Neural cell (in vitro differentiated cells): ENCODE results near the gene GNG7.

Experiments used
- EZH2 ChIP-seq: fragments of 200-600, 300-800 bp; shearing (Covaris generic), sonication (generic); IDR thresholded peaks from 2 replicates; pipeline ENCODE4 v1.6.1; 2014; ENCODE audit warnings: antibody characterized with exemption, low read length, borderline replicate concordance, mild to moderate bottlenecking; ENCODE audit not compliant: insufficient read depth, poor library complexity, severe bottlenecking
- POLR2AphosphoS5 ChIP-seq: IDR thresholded peaks from 2 replicates; pipeline ENCODE4 v1.6.1; 2012
- RAD21 ChIP-seq: fragments of 450-650 bp; conservative IDR thresholded peaks from 2 replicates; pipeline ENCODE4 v1.6.1; 2014; ENCODE audit warnings: antibody characterized with exemption, mild to moderate bottlenecking, moderate library complexity
- REST ChIP-seq: IDR thresholded peaks from 2 replicates; pipeline ENCODE4 v1.6.1; 2012; ENCODE audit warnings: borderline replicate concordance
- SMC3 ChIP-seq: fragments of 450-650 bp; conservative IDR thresholded peaks from 2 replicates; pipeline ENCODE4 v1.6.1; 2014; ENCODE audit warnings: antibody characterized with exemption, mild to moderate bottlenecking, moderate library complexity; ENCODE audit not compliant: poor library complexity
- TF ChIP-seq, protein P1 (sequence below): fragments of 450-650 bp; IDR thresholded peaks from 2 replicates; pipeline ENCODE4 v1.5.1; 2014; ENCODE audit warnings: antibody characterized with exemption, mild to moderate bottlenecking, moderate library complexity; ENCODE audit not compliant: poor library complexity, severe bottlenecking

DNA sequence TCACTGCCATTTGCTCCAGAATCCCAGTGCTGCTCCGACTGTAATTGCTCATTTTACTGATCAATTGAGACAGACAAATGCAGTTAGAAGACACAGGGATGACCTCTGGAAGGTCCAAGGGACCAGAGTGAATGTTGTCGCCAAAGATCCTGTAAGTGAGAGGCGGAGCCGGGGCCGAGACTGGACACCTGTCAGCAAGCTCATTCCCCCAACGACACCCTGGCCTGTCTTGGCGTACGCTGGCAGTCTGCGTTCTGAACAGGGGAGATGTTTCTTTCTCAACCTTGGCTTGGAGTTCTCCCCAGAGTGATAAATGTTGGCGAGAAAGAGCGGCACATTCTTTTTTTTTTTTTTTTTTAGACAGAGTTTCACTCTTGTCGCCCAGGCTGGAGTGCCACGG is 202.3 kb downstream of the GNG7 start:
- TF ChIP-seq SMC3 (no peak), EZH2 (no peak), RAD21 (no peak), POLR2AphosphoS5 (no peak), REST (no peak)
- TF ChIP-seq, protein P1, sequence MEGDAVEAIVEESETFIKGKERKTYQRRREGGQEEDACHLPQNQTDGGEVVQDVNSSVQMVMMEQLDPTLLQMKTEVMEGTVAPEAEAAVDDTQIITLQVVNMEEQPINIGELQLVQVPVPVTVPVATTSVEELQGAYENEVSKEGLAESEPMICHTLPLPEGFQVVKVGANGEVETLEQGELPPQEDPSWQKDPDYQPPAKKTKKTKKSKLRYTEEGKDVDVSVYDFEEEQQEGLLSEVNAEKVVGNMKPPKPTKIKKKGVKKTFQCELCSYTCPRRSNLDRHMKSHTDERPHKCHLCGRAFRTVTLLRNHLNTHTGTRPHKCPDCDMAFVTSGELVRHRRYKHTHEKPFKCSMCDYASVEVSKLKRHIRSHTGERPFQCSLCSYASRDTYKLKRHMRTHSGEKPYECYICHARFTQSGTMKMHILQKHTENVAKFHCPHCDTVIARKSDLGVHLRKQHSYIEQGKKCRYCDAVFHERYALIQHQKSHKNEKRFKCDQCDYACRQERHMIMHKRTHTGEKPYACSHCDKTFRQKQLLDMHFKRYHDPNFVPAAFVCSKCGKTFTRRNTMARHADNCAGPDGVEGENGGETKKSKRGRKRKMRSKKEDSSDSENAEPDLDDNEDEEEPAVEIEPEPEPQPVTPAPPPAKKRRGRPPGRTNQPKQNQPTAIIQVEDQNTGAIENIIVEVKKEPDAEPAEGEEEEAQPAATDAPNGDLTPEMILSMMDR = no peak
